Thyroid gland (tissue), 4 donors: Measurements from ENCODE around the gene ETNK2.

Experiments used
- POLR2A ChIP-seq, 2 donors: fragments of 450-650 bp; IDR thresholded peaks; one replicate each; pipeline ENCODE4 v1.6.1; 2017; ENCODE audit warnings: antibody characterized with exemption in 2 of 2, mild to moderate bottlenecking in 2 of 2, moderate library complexity in 1 of 2
- TF ChIP-seq, protein P1 (sequence below), 6 experiments: fragments of 200-600 bp in 3 of 6; fragments of 450-650 bp in 3 of 6; sonication (generic) in 3 of 6; IDR thresholded peaks; one replicate each; pipeline ENCODE4 v1.5.1; 2016 to 2019; ENCODE audit warnings: antibody characterized with exemption in 6 of 6, mild to moderate bottlenecking in 2 of 6, inconsistent platforms in 1 of 6, moderate library complexity in 1 of 6

DNA sequence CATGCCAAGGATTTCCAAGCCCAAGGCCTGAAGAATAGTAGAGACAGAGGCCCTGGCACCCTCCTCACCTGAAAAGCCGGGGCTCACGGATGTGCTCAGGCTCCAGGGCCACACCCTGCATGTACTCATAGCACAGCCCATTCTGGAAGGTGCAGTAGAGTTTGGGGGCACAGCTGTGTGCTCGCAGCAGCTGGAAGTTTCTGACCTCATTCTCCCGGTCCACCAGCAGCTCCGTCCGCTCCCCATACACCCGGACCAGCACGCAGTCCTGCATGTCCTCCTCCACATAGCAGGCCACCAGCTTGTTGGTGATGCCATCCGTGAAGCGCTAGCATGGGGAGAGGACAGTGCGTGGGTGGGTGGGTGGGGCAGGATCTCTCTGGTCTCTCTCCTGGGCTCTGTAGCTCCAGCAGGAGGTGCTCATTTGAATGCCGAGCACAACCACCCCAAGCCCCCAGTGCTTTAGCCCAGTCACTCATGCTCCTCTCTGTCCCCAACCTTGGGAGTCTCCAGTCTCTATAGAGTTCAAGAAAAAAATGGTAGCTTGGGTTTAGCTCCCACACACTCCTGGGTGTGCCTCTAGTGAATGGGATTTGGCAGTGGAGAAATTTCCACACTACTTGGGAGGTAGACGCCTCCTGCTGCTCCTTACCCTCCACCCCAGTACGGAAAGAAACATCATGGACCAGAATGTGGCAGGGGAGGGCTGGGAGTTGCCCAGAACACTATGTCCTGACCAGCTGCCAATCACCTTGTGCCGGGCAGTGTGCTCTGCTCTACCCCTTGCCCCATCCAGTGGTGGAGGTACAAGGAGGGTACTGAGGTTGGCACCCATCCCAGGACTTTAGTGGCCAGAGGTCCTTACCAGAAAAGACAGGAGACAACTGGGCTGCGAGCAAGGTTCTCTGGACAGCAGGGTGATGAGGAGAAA, 1.9 kb downstream of the ETNK2 start:
- TF ChIP-seq, protein P1, sequence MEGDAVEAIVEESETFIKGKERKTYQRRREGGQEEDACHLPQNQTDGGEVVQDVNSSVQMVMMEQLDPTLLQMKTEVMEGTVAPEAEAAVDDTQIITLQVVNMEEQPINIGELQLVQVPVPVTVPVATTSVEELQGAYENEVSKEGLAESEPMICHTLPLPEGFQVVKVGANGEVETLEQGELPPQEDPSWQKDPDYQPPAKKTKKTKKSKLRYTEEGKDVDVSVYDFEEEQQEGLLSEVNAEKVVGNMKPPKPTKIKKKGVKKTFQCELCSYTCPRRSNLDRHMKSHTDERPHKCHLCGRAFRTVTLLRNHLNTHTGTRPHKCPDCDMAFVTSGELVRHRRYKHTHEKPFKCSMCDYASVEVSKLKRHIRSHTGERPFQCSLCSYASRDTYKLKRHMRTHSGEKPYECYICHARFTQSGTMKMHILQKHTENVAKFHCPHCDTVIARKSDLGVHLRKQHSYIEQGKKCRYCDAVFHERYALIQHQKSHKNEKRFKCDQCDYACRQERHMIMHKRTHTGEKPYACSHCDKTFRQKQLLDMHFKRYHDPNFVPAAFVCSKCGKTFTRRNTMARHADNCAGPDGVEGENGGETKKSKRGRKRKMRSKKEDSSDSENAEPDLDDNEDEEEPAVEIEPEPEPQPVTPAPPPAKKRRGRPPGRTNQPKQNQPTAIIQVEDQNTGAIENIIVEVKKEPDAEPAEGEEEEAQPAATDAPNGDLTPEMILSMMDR (IDR thresholded peaks at IDR 0.05) = no peak
- no peak for TF ChIP-seq POLR2A (IDR thresholded peaks at IDR 0.05)
